HG03571 (cell line): ENCODE measurements around the gene C10orf95.

Experiments used
- ATAC-seq: cut with Tn5 transposase; IDR thresholded peaks from one replicate; pipeline ENCODE4 v1.9.1; 2021; ENCODE audit not compliant: unreplicated experiment

C10orf95 gene

DNA sequence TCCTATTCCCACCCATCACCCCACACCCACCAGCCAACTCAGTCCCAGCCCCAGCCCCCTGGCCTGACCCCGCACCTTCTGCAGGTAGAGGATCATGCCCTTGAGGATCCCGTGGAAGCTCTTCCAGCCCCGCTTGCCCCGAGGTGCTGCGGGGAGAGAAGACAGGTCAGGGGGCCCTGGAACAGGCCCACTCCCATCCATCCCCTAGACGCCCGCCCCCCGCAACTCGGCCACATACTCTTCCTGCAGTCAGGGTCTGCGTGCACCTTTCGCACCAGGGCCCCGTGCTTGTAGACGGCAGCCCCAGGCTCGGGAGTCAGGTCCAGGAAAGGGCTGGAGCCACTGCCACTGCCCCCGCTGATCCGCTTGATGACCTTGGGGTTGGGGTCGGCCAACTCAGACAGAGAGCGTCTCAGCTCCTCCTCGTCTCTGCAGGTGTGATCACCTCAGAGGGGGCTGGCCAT is 46.2 kb downstream of the C10orf95 start:
- no peak for ATAC-seq

DNA sequence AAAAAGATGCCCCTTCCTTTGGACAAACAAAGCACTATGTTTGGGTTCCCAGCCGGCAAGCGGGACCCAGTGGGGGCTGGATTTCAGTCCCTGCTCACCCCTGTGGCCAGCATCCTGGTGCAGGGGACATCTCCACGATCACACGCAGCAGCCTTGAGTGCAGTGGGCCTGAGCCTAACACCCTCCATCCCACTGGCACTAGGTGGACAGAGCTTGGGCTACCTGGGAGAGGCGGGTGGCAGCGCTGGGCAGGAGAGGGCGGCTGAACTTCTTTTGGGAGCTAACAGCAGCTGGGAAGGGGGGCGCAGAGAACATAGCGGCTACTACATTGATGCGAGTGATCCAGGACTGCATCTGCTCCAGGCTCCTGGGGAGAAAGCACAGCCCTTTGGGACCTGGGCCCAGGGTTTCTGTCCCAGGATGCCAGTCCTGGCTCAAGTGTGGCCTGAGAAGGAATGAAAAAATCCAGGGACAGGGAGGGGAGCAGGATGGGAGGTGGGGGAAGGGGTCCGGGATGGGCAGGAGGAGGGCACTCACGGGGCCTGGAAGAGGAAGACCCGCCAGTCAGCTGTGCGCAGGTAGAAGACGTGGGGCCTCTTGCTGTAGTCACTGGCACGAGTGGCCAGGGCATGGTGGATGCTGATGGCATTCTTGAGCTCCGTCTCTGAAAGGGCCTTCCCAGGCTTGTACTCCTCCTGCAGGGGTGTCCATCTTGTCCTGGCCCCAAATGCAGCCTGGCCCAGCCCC is 46.8 kb downstream of the C10orf95 start:
- ATAC-seq = no peak

DNA sequence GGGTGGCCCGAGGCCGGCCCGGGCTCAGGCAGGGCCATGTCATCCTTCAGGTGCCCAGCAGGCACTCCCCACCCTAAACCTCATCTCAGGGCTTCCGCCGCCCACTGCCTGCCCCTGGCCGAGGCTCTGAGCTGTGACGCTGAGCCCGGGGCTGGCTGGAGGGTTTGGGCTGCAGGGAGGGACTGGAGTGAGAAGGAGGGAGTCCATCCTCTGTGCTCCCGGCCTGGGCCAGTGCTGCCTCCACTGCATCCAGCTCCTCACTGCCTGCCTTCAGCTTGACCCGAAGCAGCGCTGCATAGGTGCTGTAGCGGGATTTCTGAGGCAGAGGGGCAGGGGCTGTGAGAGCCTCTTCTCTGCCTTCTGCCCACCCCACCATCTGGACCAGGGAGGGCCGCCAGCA is 48.2 kb downstream of the C10orf95 start:
- no peak for ATAC-seq

DNA sequence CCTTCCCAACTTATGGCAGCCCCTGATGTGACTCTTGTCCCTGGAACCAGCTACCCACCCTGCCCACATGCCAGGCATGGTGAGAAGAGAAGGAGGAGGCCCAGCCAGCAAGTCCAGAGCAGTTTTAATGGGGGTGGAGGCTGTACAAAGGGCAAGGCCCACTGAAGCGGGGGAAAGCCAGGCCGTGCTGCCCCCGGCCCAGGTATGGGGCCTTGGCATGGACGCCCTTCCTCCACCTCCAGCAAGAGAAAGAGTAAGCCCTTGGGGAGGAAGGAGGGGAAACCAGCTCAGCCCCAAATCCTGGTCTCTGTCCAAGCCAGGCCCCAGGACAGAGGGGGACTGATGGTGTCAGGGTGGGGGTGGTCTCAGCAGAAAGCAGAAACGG is 48.8 kb downstream of the C10orf95 start:
- no peak for ATAC-seq

DNA sequence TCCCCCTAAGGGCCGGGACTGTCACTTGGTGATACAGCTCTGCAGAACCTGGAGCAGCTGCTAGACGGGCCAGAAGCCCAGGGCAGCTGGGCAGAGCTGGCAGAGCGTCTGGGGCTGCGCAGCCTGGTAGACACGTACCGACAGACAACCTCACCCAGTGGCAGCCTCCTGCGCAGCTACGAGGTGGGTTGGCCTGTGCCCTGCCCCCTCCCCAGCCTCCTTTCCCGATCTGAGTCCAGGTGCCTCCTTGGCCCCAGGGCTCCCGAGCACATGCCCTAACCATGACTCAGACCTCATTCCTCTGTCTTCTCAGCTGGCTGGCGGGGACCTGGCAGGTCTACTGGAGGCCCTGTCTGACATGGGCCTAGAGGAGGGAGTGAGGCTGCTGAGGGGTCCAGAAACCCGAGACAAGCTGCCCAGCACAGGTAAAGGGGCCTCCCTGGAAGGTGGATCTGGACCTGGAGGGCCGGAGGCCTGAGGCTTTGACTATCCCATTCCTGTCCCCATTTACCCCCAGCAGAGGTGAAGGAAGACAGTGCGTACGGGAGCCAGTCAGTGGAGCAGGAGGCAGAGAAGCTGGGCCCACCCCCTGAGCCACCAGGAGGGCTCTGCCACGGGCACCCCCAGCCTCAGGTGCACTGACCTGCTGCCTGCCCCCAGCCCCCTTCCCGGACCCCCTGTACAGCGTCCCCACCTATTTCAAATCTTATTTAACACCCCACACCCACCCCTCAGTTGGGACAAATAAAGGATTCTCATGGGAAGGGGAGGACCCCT is 49.4 kb downstream of the C10orf95 start:
- ATAC-seq = no peak

DNA sequence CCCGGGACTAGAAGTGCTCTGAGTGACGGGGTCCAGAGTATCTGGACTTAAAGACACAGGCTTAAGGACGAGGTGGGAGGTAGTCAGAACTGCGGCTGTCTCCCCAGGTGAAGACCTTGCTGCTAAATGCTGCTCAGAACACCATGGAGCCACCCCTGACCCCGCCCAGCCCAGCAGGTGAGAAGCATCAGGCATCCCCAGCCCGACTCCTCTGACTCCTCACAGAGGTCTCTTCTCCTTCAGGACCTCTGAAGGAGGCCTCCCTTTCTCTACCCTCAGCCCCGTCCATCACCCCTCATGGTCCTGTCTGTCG is 50.0 kb downstream of the C10orf95 start:
- no peak for ATAC-seq

DNA sequence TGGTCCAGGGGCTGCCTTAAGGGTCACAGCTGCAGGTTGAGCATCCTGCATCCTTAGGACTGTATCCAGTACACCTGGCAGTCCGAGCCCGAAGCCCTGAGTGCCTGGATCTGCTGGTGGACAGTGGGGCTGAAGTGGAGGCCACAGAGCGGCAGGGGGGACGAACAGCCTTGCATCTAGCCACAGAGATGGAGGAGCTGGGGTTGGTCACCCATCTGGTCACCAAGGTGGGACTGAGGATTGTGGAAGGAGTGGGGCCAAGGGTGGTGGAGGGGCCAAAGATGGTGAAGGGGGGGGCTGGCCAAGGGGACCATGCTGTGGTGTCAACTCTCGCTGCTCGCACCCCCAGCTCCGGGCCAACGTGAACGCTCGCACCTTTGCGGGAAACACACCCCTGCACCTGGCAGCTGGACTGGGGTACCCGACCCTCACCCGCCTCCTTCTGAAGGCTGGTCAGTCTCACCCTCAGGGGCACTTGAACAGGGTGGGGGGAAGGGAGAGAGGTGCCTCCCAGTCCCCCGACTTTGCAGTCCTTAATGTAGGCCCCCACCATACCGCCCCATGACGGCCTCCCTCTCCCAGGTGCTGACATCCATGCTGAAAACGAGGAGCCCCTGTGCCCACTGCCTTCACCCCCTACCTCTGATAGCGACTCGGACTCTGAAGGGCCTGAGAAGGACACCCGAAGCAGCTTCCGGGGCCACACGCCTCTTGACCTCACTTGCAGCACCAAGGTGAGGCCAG is 50.6 kb downstream of the C10orf95 start:
- no peak for ATAC-seq

DNA sequence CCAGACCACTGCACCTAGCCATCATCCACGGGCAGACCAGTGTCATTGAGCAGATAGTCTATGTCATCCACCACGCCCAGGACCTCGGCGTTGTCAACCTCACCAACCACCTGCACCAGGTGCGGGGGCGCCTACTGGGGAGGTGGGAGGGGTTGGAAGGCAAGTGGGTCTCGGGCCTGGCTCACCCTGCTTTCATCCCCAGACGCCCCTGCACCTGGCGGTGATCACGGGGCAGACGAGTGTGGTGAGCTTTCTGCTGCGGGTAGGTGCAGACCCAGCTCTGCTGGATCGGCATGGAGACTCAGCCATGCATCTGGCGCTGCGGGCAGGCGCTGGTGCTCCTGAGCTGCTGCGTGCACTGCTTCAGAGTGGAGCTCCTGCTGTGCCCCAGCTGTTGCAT is 51.3 kb downstream of the C10orf95 start:
- no peak for ATAC-seq
